DMS153 treated with DMSO at 0.1 percent for 48 hours (cell line): ENCODE data around the gene PGBD5.

Experiments
- DNase-seq: peaks from one replicate; lab custom pipeline; 2025; ENCODE audit not compliant: unreplicated experiment; lab: John Stamatoyannopoulos, UW

The PGBD5 gene

DNA sequence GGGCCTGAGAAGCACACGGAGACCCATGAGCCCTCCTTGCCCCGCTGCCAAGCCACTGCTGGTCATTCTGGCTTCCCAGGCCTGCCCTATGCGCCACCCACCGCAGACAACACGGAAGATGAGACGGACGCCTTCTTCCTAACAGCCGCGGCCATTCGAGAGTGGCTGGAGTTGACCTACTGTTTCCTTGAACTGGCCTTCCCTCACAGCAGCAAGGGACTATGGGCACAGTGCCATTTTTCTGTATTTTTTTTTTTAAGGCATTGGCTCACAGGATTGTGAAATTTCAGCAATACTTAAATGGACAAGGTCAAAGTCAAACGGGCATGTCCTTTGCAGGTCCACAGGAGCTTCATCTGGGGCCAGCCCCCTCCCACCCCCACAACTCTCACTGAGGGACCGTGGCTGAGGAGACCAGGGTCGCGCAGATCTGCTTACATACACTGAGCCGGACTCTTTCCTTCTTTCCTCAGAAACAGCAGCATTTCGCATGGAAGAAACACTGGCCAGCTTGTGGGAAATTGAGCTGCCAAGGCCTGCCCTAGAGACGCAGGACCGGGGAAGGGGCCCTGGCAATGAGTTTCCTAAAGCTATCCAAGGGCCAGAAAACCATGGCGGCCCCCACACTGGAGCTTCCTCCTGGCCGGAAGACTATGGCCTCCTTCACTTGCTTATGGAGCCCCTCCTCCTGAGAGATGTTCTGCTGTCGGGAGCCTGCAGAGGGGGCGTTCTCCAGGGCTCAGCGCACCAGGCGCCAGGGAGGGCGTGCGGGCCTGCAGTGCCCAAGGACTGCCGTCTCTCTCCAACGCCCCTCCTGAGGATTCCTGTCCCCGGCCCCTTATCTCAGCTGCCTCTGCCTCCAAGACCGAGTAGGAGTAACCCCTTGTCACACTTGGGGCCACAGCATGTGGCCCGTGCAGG is 98.9 kb downstream of the PGBD5 start:
- DNase-seq, result no peak

DNA sequence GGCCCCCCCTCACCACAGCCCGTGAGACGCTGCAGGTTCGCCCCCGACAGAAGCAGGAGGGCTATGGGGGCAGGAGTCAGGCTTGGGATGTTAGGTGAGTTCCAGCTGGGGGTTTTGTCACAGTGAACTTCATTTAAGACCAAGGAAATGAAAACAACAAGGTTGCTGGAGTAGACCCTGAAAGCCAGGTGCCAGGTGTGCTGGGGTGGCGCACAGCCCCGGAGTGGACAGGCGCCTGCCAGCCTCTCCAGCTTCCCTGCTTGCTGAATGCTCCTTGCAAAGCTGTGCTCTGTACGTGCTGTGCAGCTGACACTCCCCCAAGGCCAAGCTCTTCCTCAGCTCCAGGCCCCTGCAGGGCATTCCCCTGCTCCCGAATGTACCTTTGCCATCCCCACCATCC is 102.4 kb downstream of the PGBD5 start:
- no peak for DNase-seq

DNA sequence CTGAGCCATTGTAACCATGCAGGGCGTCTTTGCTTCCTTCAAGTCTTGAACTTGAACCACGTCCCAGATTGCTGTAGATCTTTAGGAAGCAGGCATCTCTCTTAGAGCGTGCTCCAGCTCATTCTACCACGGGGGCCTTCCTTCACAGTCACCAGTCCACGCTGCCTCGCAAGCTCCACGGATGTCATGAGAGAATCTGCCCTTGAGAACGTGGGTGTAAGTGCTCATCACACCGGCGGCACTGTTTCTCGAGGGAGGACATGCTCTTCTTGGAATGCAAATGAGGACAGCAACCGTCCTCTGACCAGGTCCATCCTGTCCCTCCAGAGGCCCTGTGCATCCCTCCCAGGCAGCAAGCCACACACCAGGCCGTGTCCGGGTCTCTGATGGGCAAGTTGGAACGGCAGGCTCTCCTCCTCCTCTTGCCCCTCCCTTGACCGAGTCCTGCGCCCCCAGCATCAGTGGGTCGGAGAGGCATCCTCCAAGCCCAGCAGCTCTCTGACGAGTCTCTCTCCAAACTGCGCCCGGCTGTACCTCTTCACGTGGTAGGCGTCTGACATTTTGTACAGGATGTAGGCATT is 103.1 kb downstream of the PGBD5 start:
- DNase-seq, result no peak

DNA sequence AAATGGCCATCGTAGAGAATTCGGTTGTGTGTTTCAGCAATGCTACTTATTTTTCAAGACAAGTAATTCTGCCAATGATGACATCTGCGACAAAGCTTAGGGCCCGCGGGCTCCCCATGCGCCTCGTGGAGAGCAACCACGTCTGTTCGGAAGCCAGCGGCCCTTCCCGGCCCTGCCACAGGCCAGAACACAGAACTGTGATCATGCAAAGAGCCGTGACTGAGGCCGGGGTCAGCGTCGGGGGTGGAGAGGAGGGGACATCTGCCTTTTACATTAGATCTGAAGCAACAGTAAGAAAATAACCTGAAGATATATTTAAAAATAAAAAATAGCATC is 103.7 kb downstream of the PGBD5 start:
- no peak for DNase-seq

DNA sequence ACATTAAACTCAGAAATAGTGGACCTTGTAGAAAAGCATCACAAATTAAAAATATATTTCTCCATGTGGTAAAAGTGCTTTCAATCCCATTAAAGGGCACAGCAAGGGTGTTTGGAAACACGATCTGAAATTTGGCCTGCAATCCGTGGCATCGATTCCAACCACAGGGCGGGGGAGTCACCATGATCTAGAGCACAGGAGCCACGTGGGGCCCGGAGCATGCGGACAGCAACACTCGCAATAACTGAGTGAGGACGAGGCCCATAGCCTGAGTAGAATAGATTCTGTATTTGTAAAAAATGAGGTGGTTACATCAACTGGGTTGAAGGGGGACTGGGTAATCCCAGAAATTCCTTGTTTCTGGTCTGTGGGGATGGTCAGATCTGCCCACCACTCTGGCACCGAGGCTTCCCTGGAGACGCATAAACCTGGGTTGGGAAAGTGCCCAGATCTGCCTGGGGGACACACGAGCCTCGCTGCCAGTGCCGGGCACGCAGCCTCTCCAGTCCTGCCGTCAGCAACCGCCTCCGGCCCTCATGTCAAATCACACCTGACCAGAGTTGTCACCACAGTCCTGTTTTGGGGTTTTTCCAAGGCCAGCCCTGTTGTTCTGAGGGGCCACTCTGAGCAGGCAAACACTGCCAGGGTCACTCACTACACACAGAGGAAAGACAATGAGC is 104.3 kb downstream of the PGBD5 start:
- no peak for DNase-seq

DNA sequence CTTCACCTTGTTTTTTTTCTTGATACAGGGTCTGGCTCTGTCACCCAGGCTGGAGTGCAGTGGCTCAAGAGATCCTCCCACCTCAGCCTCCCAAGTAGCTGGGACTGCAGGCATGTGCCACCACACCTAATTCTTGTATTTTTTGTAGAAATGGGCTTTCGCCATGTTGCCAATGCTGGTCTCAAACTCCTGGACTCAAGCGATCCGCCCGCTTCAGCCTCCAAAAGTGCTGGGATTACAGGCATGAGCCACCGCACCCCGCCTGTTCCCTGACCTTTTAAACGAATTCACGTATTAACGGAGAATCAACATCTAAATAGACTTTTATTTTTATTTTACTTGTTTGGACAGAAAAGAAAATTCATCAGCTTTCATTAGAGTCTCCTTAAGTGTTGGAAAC is 104.8 kb downstream of the PGBD5 start:
- no peak for DNase-seq

DNA sequence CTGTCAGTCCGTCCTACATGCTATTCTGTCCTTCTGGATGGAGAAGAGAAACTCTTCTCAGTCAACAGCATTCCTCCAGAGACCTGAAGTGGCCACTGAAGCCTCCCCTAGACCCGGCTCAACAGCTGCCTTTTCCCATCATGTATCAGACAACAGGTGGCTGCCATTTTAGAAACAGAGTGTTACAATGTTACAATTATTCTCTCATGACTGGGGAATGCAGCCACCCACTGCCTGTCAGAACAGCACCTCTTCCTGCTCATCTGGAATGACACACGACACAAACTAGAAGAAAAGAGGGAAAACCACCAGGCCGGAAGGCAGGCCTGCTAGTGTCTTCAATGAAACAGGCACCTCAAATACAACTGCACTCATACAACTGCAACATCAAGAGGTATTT is 105.3 kb downstream of the PGBD5 start:
- DNase-seq, result no peak

DNA sequence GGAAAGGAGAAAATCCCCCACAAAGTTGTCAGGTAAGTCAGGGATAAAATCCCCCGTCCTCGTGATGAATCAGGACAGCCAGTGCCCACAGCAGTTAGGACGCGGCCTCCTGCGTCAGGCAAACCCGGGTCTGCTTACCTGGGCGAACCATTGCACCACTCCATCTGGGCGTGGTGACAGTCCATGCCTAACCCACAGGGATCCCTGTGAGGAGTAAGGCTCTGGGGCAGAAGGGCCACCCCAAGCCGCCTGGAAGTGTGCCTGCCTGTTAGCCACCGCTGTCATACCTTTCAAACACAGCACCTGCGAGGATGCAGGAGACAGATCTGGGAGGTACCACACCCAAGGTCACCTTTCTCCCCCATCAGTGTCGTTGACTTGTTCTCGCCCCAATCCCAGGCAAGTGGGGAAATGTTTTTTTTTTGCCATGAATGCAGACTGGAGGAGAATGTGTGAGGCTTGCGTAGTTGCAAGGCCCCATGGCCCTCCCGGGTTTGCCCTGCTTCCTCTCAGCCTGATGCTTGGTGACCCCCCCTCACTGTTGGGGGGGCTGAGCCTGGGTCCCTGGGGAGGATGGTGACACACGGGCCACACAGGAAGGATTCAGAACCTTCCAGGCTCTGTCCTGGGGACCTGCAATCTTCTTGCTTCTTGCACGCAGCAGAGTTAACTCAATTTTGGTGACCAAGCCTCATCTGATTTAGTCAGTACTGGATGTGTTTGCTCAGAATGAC is 107.0 kb downstream of the PGBD5 start:
- no peak for DNase-seq

DNA sequence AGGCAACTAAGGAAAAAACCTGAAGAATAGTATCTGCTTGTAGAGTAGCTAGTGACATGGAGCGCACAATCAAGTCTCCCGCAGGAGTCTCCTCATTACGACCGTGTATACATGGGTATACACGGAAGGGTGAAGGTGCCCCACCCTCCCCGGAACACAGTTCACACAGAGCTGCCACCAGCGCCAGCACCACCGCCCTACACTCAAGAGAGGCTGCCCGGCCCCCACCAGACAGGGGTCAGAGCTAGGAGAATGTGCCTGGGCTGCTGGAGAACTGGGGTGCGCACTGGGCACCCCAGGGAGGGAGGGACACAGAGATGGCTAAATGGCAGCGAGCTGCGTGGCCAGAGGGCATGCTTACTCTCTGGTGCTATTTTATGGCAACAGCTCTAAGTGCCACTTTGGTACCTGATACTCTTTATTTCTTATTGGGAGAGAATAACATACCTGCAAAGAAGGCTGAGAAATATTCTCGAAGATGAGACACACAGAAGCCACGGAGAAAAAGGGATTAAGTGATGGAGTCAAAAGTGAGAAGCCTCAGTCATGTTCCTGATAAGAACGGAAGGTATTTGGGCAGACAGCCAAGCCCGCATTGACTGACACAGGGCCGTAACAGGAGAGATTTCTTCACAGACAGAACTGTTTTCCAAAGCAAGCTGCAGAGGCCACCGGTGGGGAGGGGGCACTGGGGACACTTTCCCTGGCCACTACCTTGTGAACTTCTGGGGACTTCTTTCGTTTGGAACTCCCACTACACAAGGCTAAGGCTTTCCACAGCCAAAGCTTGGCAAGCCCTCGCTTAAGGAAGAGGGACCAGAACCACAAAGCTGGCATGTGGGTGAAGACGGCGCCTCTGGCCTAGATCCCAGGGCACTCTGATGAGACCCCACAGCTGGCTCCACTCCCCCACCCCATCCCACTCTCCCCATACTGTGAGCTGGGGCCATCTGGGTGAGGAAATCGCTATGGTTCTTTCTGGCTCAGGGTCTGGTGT is 108.0 kb downstream of the PGBD5 start:
- DNase-seq, result no peak

DNA sequence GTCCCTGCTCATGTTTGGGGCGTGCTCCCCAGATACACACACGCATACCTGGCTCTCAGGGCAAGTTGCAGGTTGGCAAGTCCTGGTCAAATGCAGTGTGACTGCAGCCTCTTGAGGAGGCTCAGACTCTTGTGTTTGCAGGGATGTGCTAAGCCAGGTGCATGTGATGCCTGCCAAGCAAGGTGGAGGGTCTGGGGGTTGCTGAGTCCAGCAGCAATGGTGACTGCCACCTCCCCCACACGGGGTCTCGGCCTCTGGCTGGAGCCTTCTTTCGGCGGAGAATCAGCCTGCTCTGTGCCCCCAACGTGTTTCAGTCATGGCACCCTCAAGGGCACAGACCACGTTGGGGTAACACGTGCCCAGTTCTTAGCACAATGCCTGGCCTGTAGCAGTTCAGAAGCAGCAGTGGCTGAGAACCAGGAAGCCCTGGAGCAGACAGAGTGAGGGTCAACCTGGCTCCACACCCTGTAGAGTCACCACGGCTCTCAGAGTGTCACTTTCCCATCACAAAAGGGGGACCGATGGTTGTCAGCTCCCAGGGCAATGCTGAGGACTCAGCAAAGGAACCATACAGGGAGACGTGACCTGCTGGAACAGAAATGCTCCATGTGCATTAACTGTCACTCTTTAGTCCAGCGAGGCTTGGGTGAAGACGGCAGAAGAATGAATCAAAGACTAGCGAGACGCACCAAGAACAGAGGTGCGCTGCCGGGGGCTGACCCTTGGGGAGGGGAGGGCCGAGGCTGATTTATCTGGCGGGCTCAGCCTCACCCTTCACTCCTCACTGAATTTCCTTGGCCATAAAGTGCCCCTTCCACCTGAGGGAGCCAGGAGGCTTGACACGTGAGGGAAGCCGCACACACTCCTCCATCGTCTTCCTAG is 109.0 kb downstream of the PGBD5 start:
- no peak for DNase-seq

DNA sequence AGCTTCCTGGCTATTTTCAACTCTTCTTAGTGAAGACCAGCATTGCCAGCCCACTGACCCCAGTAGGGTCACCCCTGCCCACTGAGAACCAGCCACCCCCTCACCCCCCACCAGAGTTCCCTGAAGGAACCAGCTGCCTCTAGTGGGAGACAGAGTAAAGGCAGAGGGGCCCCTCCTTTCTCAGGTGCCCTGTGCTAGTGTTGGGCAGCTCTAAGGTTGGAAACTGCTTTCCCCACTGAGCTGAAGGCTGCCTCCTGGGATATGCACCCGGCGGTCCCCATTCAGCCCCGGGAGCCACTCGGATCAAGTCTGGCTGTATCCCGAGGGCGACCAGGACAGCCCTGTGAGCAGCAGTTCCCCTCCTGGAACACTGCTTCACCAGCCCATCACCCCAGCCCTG is 111.0 kb downstream of the PGBD5 start:
- DNase-seq, result no peak

DNA sequence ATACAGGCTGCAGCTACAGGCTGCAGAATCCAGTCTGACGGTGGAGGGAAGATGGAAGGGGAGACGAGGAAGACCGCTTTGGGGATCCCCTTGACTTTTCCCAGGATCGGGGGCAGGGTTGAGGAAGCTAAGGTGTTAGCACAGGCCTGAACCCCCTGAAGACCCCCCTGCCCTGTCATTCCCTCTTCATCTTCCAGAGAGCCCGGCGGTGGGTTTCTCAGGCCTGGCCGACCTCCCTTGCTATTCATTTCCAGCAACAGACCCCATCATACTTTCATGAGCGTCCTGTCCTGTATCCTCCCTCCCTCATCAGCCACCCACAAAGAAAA is 112.0 kb downstream of the PGBD5 start:
- DNase-seq, result no peak

DNA sequence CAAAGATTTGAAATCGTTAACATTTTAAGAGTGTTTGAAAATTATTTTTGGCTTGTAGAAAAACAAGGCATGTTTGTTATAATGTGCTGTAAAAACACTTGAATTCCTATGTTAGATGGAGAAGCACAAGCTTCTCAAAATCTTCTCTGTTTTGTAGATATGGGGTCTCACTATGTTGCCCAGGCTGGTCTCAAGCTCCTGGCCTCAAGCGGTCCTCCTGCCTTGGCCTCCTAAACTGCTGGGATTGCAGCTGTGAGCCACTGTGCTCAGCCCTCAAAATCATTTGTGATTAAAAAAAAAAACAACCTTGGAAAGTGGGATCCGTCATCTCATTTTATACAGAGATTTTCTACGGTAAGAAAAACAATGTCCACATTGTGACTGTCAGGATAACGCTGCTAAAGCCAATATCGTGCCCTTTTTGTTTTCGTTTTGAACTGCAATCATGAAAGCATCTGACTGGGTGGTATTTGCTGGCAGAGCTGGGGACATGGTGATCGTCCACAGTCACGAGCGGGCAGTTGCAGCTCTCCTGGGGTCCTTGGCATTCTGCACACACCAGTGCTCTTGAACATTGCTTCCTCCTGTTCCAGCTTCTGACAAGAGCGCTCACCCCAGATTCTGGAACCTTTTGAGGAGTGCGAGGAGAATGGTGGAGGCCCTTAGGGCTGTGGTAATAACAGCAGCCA is 112.5 kb downstream of the PGBD5 start:
- DNase-seq, result no peak

DNA sequence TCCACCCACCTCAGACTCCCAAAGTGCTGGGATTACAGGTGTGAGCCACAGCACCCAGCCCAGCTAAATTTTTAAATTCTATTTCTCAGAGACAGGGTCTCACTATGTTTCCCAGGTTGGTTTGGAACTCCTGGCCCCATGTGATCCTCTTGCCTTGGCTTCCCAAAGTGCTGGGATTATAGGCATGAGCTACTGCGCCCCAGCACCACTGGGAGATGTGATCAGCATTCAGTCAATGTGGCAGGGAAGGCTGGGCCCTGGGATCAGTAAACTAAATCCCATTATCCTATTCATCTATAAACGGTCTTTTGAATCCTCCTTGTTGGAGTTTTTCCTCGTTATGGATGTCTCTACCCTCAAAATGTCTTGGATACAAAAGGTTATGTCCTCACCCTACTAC is 113.5 kb downstream of the PGBD5 start:
- DNase-seq, result no peak

DNA sequence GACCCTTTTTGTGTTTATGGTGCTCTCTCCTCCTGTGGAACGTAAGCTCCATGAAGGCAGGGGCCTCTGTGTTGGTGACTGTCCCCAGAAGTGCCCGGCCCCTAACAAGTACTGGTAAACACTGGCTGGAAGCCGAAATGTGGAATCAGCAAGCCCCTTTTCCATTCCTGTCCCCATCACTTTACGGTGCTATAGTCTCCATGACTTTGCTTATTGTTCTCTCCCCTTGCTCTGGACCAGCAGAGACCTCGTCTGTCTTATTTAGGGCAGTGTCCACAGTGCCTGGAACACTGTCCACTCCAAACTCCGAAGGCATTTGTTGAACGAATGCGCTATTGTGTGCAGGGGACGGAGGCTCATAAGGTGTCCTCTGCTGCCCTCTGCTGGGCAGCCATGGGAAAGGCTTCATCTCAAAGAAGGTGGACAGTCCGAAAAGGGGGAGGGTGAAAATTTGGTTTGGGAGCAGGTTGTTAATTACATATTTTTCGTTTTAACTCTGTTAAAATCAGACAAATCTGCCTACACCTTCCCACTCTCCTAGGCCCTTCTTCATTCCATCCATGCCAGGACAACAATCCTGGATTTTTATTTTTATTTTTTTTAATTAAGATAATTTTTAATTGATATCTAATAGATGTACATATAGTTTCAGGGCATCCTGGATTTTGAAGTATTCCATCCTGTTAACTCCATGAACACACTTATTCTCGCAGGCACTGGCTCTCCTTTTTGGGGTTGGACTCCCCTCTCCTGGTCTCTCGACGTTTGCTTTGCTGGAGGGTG is 115.6 kb downstream of the PGBD5 start:
- peak; percentile 87 for DNase-seq

DNA sequence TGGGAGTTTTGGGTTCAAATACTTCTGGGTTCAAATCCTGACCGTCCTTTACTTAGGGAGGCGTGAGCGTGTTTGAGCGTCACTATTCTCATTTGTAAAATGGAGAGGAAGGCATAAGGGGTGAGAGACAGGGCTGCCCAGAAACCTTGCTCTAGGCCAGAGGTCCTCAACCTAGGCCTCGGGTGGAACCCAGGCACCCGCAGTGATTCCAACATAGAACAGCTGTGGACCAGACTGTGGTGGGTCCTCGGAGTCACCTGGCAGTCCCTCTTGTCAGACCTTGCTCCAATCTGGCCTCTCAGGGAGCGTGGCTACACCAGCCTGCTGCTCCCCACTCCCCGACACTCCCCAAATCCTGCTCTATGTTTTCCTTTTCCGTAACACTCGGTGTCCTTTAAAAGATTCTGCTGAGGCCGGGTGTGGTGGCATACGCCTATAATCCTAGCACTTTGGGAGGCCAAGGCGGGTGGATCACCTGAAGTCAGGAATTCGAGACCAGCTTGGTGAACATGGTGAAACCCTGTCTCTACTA is 116.4 kb downstream of the PGBD5 start:
- no peak for DNase-seq

DNA sequence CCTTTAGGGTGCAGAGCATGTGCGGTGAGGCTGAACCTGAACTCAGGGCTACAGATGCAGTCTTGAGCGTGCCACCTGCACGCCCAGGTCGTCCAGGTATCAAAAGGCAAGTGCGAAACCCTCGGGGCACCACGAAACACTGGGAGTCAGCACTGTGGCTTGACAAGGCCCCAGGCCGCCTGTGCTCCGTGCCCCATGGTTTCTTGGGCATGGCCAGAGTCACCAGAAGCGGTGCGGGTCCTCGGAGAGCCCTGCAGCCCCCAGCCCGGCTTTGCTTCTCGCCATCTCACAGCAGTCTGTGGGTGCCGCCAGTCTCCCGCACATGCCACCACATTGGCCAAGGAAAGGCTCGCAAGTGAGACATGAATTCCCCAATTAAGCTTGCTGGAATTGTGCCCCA is 117.3 kb downstream of the PGBD5 start:
- DNase-seq, result no peak

DNA sequence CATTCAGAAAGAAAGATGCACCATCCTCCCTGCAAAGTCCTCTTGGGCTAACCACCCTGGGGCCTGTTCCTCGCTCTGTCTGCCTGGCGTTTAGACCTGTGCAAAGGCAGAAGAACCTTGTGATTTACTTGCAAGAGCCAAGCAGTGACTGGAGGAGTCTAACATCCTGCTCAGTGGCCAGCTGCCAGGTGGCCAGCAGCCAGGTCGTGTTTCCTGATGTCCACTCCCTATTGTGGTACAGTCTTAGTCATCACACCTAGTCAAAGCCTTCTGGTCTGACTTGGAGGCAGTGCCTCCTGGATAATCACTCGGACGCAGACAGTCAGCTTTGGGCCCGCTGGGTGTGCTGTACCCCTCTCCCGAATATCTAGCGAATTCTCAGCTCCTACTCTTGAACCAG is 118.1 kb downstream of the PGBD5 start:
- peak; percentile 37 for DNase-seq
